Measurements from ENCODE around the gene ARCN1. TPM values are rescaled to one million over a fixed set of nuclear protein-coding genes. Genes with fewer than 3 reads are reported as not detected.
A peak's percentile ranks its signal among the peaks of the same experiment; 100 is the strongest.

ARCN1 gene
- total and polyA plus RNA-seq, 9 of the 15 experiments (the other 6 are each of a cell fraction or from before 2014, with no cell fraction given), result 30.0 to 224 (median 76.4) TPM

GRCh38 chr11:118622376-118623268 lies 50.4 kb downstream of the ARCN1 start:
- H3K79me2 ChIP-seq (ENCODE audit: control insufficient read depth, insufficient read depth, low read length), result peaks cover 13% of the 10 kb centered on the region
- no peak overlapping the region for H3K27ac ChIP-seq (ENCODE audit: extremely low read depth, low read depth, low read length)
- ChIA-PET CTCF (ENCODE audit: low intra/inter-chr PET ratio) (no interaction called here), POLR2A (interaction anchor here (0.7 to 3.7 kb wide), 7 partner anchors 9 to 81 kb away, joined by 3 to 21 read pairs (median 4); partner anchors contain the start of gene PHLDB1)
- no peaks in the 10 kb centered on the region for H3K27me3 ChIP-seq (ENCODE audit: control insufficient read depth in 2 of 2, insufficient read depth in 2 of 2, low read length in 2 of 2)
- H3K4me1 ChIP-seq (replicated peaks in 1 of 2; ENCODE audit: control insufficient read depth in 2 of 2, insufficient read depth in 2 of 2, low read length in 2 of 2), result peaks cover 28 to 46% of the 10 kb centered on the region in 2 experiments
- peaks cover 21% of the 10 kb centered on the region for H3K36me3 ChIP-seq (ENCODE audit: control insufficient read depth, insufficient read depth, low read length)
- no peaks in the 10 kb centered on the region for H3K9me1 ChIP-seq (ENCODE audit: control insufficient read depth, insufficient read depth, low read length)
- BruUV-seq (replicated peaks), result no TSS peak
- H4K20me1 ChIP-seq (replicated peaks; ENCODE audit: control insufficient read depth, insufficient read depth, low read length), result no peaks in the 10 kb centered on the region
- in situ Hi-C loops (cut with MboI), result no loop called here
- no peak overlapping the region for H3K4me2 ChIP-seq (ENCODE audit: insufficient read depth, low read length)
- DNase-seq (ENCODE audit: extremely low read depth in 1 of 4, low spot score in 3 of 4) (peak in 1 of 4 experiments; percentile 22), ATAC-seq (no peak), FAIRE-seq (no peak)
- no peaks in the 10 kb centered on the region for H3K9me3 ChIP-seq (replicated peaks; ENCODE audit: control insufficient read depth, insufficient read depth, low read depth, low read length)
- 77% methylated on average over 9 of the region's 9 CpGs for WGBS (ENCODE audit: insufficient coverage, low coverage, missing lambda C conversion rate)
- no peak overlapping the region; the same call in 1 of the 2 replicates for H3K4me3 ChIP-seq
- intact Hi-C loops (cut with micrococcal nuclease), result no loop called here
- TF ChIP-seq CTCF (IDR thresholded peaks at IDR 0.05 in 2 of 3, conservative IDR thresholded peaks at IDR 0.05 in 1 of 3; ENCODE audit: insufficient read depth in 2 of 3, low read depth in 1 of 3, low read length in 3 of 3) (0 out of 6 replicates have a peak, but pooled peaks of 1 of the 3 experiments have one; percentile 1), NKRF (IDR thresholded peaks at IDR 0.05; ENCODE audit: borderline replicate concordance) (no peak), ZNF184 (CRISPR knock-in tag; IDR thresholded peaks at IDR 0.05) (no peak), MXI1 (IDR thresholded peaks at IDR 0.05; ENCODE audit: low read depth, low read length) (no peak)
- H3K9ac ChIP-seq (ENCODE audit: insufficient read depth in 1 of 2, low read depth in 2 of 2, low read length in 2 of 2), result peak overlapping the region in 1 of 2 experiments; percentile 94; a peak in 2 of 4 replicates
- H2AFZ ChIP-seq (ENCODE audit: low read depth, low read length), result no peak overlapping the region

Measured in K562 (cell line).